Endometrium (tissue), 2 donors: ENCODE measurements around the gene PPT2.
"Not testable (repeated sequence)": the region's sequence is repeated elsewhere in the genome, so short reads cannot be mapped to it uniquely, and the experiment has no call there.

Experiments
- FAIRE-seq: peaks from 2 replicates; lab custom pipeline; 2012; peaks lifted over from hg19 to GRCh38; lab: Jason Lieb, UNC
- donor health status: control.
- donor health status: control.

Gene PPT2

DNA sequence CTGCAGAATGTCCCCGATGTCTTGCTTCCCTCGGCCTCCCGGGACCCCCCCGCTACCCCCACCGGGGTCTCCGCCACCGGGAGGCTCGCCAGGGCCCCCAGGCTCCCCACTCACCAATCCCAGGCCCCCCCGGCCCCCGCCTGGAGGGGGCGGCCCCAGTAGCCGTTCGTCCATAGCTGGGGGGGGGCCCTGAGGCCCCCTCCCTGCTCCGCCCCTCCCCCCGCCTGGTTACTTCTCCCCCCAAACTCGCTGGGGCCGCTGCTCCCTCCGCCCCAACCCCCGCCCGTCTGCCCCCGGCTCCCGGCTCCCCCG is 35.8 kb downstream of the PPT2 start:
- no peak for FAIRE-seq

- FAIRE-seq, result no peak
Observed at GRCh38 chr6:32190054-32190851, 36.3 kb downstream of the PPT2 start, which contains the start of gene PBX2. TSS of gene PBX2 (minus strand) at chr6:32190202. CDS start at chr6:32189915, 287 bp downstream.

DNA sequence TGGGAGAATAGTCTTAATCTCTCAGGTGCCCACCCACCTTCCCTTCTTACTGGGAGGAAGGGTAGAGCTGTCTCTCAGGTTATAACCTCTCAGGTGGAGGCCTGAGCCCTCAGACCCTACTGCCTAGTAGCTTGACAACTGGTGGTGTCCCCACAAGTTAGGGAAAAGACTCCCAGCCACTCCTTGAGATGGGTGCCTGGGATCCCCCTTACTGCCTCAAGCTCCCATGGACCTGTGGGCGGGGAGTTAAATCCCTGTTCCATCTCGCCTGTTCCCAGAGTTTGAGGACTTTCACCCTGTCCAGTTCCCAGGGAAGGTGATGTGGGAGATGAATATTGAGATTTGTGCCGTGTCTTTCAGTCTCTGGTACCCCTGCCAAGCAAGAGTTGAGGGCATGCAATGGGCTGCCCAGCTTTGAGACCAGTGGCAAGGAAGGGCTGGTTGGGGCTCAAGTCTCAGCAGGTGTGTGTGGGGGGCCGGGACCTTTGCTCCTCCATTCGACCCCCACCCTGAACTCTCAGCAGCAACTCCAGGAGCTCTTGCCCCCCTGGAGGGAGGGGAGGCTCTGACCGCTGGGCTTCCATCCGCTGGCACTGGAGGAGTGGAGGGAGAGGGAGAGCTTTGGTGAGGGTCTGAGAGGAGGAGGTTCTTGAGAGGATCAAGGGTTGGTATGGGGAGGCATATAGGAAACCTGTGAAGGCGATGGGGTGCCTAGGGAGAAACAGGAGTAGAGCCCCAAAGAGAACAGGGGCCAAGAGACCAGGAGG is 37.2 kb downstream of the PPT2 start:
- FAIRE-seq, result no peak

GRCh38 chr6:32191696-32192607 is 38.0 kb downstream of the PPT2 start:
- no peak for FAIRE-seq

- FAIRE-seq, result no peak
Observed at GRCh38 chr6:32192608-32193039, 38.7 kb downstream of the PPT2 start, which contains the start of gene GPSM3. TSS of gene GPSM3 (minus strand) at chr6:32192643. CDS start at chr6:32192513, 130 bp downstream.

DNA sequence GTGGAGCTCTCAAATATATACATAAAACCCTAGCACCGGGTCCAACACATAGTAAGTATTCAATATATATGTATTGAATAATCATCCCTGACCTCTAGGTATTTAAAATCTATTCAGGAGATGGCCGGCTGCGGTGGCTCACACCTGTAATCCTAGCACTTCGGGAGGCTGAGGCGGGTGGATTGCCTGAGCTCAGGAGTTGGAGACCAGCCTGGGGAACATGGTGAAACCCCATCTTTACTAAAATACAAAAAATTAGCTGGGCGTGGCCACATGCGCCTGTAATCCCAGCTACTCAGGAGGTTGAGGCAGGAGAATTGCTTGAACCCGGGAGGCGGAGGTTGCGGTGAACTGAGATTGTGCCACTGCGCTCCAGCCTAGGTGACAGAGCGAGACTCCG is 39.2 kb downstream of the PPT2 start:
- not testable (repeated sequence) for FAIRE-seq

- no peak for FAIRE-seq
Observed at GRCh38 chr6:32194388-32194787, 40.4 kb downstream of the PPT2 start.

DNA sequence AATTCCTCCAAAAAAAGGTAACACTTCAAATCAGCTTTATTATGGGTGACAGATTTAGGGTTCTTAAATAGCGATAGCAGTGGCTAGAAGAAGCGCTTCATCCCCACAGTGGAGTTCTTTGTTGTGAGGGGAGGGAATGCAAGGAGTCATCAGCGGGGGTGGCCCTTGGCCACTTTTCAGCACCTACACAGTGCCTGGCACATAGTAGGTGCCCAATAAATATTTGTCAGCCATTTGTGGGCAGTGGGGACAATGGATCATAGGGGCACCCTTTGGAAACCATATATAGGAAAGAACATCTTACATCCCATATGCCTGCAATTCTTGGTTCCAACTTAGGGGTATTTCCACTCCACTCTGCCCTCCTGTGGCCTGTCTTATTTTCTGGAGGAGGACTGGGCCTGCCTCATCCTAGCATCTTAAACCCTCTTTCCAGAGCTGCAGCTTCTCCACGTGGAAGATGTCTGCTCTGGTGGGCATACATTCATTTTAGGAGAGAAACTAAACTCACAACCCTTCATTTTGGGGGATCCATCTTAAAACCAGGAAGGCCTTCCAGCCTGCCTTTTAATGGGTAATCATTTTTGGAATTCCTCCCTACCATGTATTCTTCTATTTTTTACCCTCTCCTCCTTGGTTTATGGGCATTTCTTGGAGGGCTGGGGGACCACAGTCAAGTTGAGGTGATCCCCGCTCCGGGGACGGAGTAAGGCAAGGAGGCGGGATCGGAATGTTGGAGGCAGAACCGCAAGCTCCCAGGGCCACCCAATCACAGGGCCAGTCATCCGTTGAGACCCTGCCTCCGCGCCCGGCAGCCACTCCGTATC is 41.1 kb downstream of the PPT2 start:
- FAIRE-seq, result no peak

DNA sequence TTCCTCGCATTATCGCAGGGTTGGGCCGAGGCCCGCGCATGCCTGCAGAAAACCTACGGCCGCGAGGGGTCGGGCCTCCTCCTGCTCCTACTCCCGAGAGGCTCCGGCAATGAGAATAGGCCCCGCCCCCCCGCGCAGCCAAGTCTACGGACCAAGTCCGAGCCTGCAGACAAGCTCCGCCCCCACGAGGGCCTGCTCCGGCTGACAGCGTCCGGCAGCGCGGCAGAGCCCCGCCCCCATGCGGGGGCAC is 41.6 kb downstream of the PPT2 start:
- FAIRE-seq, result peak; percentile 93

- no peak for FAIRE-seq
Observed at GRCh38 chr6:32195902-32196681, 42.2 kb downstream of the PPT2 start.

DNA sequence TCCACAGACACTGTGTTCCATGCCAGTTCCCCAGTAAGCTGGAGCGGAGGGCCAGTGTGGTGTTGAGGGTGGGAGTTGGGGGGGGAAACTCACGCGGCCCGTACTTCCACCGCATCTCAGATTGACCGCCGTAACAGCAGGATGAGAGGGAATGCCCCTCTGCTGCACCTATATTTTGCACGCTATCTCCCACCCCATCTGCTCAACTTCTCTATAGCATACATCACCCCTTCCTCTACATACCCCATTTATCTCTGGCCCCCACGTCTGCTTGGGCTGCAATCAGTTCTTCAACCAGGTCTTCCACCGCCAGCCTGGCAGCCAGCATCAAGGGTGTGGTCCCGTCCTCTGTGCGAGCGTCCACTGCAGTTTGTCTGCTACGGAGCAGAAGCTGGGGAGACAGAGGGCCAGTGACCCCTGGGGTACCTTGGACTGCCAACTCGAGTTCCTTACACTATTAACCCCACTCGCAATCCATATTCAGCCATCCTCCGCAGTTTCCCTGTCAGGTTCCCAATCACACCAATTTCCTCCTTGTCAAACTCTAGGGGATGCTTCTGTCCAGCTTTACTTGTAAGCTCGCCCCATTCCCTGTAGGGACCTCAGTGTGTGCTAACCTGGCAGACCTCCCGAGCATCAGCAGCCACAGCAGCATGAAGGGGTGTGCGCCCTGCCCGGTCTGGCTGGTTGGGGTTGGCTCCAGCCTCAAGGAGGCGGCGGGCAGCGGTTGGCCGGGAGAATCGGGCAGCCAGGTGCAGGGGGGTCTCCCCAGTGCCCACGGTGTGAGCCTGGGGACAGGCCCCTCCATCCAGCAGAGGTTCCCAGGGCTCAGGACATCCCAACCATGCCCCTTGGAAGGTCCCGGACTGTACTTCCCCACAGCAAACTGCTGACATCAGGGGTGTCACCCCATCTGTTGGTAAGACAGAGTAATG is 43.0 kb downstream of the PPT2 start:
- no peak for FAIRE-seq

GRCh38 chr6:32198345-32198696 is 44.4 kb downstream of the PPT2 start:
- FAIRE-seq, result no peak

GRCh38 chr6:32198866-32199265 is 44.9 kb downstream of the PPT2 start:
- FAIRE-seq, result no peak

- FAIRE-seq, result no peak
Observed at GRCh38 chr6:32200711-32201475, 47.0 kb downstream of the PPT2 start.

GRCh38 chr6:32202186-32202585 is 48.2 kb downstream of the PPT2 start:
- FAIRE-seq, result no peak

- FAIRE-seq, result no peak
Observed at GRCh38 chr6:32203426-32204267, 49.7 kb downstream of the PPT2 start.

- FAIRE-seq, result no peak
Observed at GRCh38 chr6:32204268-32204715, 50.4 kb downstream of the PPT2 start.

- FAIRE-seq, result no peak
Observed at GRCh38 chr6:32208996-32209395, 55.1 kb downstream of the PPT2 start.
